Measurements from ENCODE around the gene PKMYT1.

Gene PKMYT1

GRCh38 chr16:2980227-2981176 is at the start of gene PKMYT1:
TSS of gene PKMYT1 (minus strand) at chr16:2980446. CDS start at chr16:2979657, 789 bp downstream.
- DNase-seq (ENCODE audit: low spot score), result peak; percentile 91

GRCh38 chr16:3029491-3030221 is 49.4 kb upstream of the PKMYT1 start:
- no peak for DNase-seq (ENCODE audit: low spot score)

- DNase-seq (ENCODE audit: low spot score), result no peak
These were observed 48.6 kb upstream of the PKMYT1 start for GRCh38 chr16:3028716-3029319.

- DNase-seq (ENCODE audit: low spot score), result peak; percentile 87
These were observed 47.9 kb upstream of the PKMYT1 start for GRCh38 chr16:3027983-3028715.

GRCh38 chr16:3027489-3027795 is 47.2 kb upstream of the PKMYT1 start:
- no peak for DNase-seq (ENCODE audit: low spot score)

GRCh38 chr16:3026609-3027488 is 46.6 kb upstream of the PKMYT1 start:
- no peak for DNase-seq (ENCODE audit: low spot score)

GRCh38 chr16:3026003-3026378 is 45.7 kb upstream of the PKMYT1 start:
- DNase-seq (ENCODE audit: low spot score), result no peak

- no peak for DNase-seq (ENCODE audit: low spot score)
These were observed 45.1 kb upstream of the PKMYT1 start for GRCh38 chr16:3025032-3026002.

- peak; percentile 95 for DNase-seq (ENCODE audit: low spot score)
These were observed 43.6 kb upstream of the PKMYT1 start, which contains the start of the genes HCFC1R1 and THOC6 for GRCh38 chr16:3023669-3024478. TSS of gene HCFC1R1 (minus strand) at chr16:3023942. CDS start at chr16:3023941, 1 bp downstream. TSS of gene THOC6 (plus strand) at chr16:3024035. CDS start at chr16:3024327, 292 bp downstream.

- no peak for DNase-seq (ENCODE audit: low spot score)
These were observed 43.1 kb upstream of the PKMYT1 start for GRCh38 chr16:3023415-3023668.

GRCh38 chr16:3022684-3023414 is 42.6 kb upstream of the PKMYT1 start:
- DNase-seq (ENCODE audit: low spot score), result no peak

- peak; percentile 74 for DNase-seq (ENCODE audit: low spot score)
These were observed 42.0 kb upstream of the PKMYT1 start for GRCh38 chr16:3022208-3022683.

GRCh38 chr16:3021449-3022207 is 41.4 kb upstream of the PKMYT1 start:
- peak; percentile 59 for DNase-seq (ENCODE audit: low spot score)

- peak; percentile 59 for DNase-seq (ENCODE audit: low spot score)
These were observed 40.6 kb upstream of the PKMYT1 start for GRCh38 chr16:3020604-3021448.

GRCh38 chr16:3020247-3020603 is 40.0 kb upstream of the PKMYT1 start, which contains the start of gene TNFRSF12A:
TSS of gene TNFRSF12A (plus strand) at chr16:3020368. CDS start at chr16:3020398, 30 bp downstream.
- peak; percentile 66 for DNase-seq (ENCODE audit: low spot score)

GRCh38 chr16:3019594-3020246 is 39.5 kb upstream of the PKMYT1 start:
- DNase-seq (ENCODE audit: low spot score), result no peak

All from CD4-positive, alpha-beta T cell treated with Interleukin-6 at 100 ng/mL for 8 hours (primary cell).